ENCODE results near the gene AGGF1. TPM values are rescaled to one million over a fixed set of nuclear protein-coding genes. Genes with fewer than 3 reads are reported as not detected.
"Not testable (repeated sequence)": the region's sequence is repeated elsewhere in the genome, so short reads cannot be mapped to it uniquely, and the experiment has no call there.

AGGF1 gene, protein sequence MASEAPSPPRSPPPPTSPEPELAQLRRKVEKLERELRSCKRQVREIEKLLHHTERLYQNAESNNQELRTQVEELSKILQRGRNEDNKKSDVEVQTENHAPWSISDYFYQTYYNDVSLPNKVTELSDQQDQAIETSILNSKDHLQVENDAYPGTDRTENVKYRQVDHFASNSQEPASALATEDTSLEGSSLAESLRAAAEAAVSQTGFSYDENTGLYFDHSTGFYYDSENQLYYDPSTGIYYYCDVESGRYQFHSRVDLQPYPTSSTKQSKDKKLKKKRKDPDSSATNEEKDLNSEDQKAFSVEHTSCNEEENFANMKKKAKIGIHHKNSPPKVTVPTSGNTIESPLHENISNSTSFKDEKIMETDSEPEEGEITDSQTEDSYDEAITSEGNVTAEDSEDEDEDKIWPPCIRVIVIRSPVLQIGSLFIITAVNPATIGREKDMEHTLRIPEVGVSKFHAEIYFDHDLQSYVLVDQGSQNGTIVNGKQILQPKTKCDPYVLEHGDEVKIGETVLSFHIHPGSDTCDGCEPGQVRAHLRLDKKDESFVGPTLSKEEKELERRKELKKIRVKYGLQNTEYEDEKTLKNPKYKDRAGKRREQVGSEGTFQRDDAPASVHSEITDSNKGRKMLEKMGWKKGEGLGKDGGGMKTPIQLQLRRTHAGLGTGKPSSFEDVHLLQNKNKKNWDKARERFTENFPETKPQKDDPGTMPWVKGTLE
- total RNA-seq (2014; rRNA removed; shearing (Covaris generic)): 22.9 and 25.4 TPM in 2 replicates

DNA sequence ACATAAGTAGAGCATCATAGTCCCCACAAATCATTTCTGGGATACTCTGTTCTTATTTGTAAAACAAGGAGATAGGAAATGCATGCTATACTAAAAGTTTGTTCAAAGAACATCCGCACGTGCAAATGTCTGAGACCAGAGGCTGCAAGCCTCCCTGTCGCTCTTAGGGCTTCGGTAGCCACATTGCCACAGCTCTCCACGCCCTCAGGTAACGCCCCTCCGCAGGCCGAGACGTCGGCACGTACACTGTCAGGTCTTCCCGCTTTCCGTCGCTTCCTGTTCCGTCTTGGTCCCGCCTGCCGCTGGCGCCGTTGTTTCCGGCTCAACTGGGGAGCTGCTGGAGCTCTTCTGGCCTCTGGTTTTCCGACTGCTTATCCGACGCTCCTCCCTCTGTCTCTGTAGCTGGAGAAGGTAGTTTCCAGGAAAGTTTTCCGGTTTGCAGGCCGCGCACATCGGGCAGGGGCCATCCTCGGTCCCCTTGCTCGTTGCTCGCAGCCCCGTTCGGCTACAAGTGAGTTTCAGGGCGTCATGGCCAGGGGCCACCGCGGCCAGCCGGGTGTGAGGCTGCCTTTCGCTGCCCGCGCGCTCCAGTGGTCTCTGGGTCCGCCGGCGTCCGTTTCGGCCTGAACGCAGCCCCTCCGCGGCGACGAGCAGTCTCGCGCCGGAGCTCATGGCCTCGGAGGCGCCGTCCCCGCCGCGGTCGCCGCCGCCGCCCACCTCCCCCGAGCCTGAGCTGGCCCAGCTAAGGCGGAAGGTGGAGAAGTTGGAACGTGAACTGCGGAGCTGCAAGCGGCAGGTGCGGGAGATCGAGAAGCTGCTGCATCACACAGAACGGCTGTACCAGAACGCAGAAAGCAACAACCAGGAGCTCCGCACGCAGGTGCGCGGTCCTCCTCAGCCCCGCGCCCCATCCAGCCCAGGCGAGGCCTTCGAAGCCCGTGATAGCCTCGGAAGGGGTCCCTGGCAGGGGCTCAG is at the start of gene AGGF1:
TSS of gene AGGF1 (plus strand) at position 308 of the 975 bp plus-strand sequence. CDS start at position 671, 363 bp downstream.
- H3K4me3 ChIP-seq: peak within 1 kb of the TSS; percentile 85

DNA sequence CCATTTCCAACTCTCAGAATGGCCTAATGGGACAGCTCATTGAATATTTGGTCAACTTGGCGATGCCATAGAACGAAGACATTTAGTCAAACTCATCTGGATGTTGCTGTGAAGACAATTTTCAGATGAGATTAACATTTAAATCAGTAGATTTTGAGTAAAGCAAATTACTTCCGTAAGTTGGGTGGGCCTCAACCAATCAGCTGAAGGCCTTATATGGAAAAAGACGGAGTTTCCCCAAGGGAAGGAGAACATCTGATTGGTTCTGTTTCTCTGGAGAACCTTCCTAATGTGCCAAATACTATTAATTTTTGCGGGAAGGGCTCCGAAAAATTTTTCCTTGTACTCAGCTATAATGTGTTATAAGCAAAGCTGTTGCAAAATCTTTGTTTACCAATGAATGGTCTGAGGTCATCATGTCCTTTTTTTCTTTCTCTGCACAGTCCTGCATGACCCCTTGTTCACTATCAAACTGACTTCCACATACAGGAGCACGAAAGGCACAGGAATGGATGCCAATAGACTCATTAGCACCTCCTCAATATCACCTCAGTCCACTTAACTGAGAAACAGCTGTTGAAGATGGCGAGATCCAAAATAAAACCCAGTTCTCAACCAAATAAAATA is 49.6 kb upstream of the AGGF1 start:
- H3K4me3 ChIP-seq: no peak overlapping the region
- H3K27ac ChIP-seq: no peak overlapping the region
- no peaks in the 10 kb centered on the region for H3K9me3 ChIP-seq (replicated peaks)
- no peaks in the 10 kb centered on the region for H3K27me3 ChIP-seq
- no peak for DNase-seq
- no peaks in the 10 kb centered on the region for H3K36me3 ChIP-seq
- H3K4me1 ChIP-seq: no peaks in the 10 kb centered on the region

More for the DNA sequence above, at the start of gene AGGF1:
- Histone ChIP-seq H3K27me3 (no peaks in the 10 kb centered on the region), H3K36me3 (no peaks in the 10 kb centered on the region; the same call in 1 of the 2 replicates), H3K9me3 (replicated peaks) (peaks cover 12% of the 10 kb centered on the region), H3K4me1 (no peaks in the 10 kb centered on the region), H3K27ac (peak within 1 kb of the TSS; percentile 76)
- DNase-seq: peak; percentile 95 to 96

DNA sequence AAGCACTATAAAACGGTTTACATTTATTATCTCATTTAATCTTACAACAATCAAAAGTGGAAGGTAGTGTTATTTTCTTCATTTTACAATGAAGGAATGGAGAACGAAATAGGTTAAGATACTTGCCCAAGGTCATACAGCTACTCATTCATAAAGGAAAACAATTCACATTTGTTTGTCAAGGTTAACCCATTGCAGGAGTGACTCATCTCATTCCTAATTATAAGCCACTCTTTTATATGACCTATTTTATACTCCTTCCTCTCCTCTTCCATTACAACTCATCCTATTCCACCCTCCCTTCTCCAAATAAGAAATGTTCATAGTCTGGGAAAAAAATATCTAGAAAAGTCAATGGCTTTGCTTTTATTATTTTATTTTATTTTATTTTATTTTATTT is 47.8 kb upstream of the AGGF1 start:
- Histone ChIP-seq H3K27ac (no peak overlapping the region), H3K36me3 (no peaks in the 10 kb centered on the region), H3K4me1 (no peaks in the 10 kb centered on the region), H3K27me3 (no peaks in the 10 kb centered on the region), H3K4me3 (no peak overlapping the region), H3K9me3 (replicated peaks) (no peaks in the 10 kb centered on the region)
- DNase-seq: no peak

DNA sequence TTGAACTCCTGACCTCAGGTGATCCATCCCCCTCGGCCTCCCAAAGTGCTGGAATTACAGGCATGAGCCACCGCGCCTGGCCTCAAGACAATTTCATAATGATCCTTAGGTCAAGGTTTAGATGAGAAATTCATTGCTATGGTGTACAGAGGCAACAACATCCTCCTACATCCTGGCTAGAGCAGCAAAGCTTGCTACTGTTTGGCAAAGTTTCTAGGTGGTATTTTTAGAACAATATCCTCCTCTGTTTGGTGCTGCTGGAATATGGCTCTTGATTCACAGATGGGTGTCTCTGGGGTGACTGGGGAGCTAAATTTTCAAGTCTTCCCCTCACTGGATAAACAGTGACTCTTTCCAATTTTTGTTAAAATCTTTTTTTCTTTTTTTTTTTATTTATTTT is 46.7 kb upstream of the AGGF1 start:
- H3K9me3 ChIP-seq (replicated peaks): no peaks in the 10 kb centered on the region
- no peaks in the 10 kb centered on the region for H3K36me3 ChIP-seq
- DNase-seq: no peak

DNA sequence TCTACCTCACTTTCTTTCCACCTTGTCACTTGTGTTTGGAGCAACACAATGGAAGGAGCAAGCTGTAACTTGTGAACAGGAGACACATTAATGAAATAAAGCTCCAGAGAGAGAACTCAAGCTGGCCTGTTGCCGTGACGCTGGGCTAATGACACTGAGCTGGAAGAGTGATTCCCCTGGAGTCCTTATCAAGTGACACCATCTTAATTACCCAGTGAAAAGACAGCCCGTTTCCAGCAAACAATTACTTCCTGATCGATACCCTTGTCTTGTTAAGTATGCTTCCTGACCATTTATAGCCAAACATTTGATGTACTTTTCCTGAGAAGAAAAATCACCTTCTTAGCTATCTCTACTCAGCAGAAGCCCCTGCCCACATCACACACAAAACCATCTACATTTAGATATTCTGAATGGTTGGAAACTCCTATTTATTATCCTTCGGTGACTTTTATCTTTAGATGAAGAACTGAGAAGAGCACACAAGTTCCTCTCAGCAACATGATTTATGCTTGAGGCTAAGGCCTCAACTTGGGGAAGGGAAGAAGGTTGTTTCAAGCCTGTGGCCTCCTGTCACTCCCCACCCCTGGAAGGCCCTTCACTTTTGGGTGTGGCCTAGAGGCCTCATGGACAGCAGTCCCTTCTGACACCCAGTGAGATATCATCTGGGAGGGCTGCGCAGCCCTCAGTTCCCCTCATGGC is 43.2 kb upstream of the AGGF1 start:
- Histone ChIP-seq H3K4me3 (no peak overlapping the region), H3K27ac (no peak overlapping the region), H3K4me1 (no peaks in the 10 kb centered on the region), H3K9me3 (replicated peaks) (no peaks in the 10 kb centered on the region), H3K36me3 (no peaks in the 10 kb centered on the region), H3K27me3 (no peaks in the 10 kb centered on the region)
- DNase-seq: no peak

More for the DNA sequence above, 46.7 kb upstream of the AGGF1 start:
- no peaks in the 10 kb centered on the region for H3K27me3 ChIP-seq
- H3K4me1 ChIP-seq: no peaks in the 10 kb centered on the region
- no peak overlapping the region for H3K4me3 ChIP-seq
- no peak overlapping the region for H3K27ac ChIP-seq

DNA sequence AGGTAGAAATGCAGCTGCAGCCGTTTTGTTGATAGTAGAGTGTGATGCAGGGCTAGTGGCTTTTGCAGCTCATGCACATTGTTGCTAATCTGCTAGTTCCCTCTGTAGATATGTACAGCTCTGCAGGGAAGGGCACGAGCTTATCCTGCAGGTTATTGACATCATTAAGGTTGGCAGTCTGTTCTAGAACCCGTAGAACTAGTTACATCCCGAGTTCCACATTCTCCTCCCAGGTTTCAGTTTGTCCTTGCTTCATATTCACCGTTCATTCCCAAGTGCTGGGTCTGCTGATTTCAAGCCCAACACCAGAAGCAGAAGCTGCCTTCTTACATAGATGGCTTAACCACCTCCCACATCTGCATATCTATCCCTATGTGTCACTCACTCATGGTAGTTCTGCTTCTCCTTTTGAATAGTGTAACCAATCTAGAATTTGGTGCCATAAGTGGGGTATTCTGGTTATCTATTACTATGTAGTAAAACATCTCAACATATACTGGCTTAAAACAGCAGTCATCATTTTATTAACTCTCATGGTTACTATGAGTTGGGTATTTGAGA is 39.2 kb upstream of the AGGF1 start:
- H3K4me3 ChIP-seq: no peak overlapping the region
- no peaks in the 10 kb centered on the region for H3K36me3 ChIP-seq
- H3K27me3 ChIP-seq: no peaks in the 10 kb centered on the region
- no peaks in the 10 kb centered on the region for H3K9me3 ChIP-seq (replicated peaks)
- H3K4me1 ChIP-seq: no peaks in the 10 kb centered on the region
- no peak overlapping the region for H3K27ac ChIP-seq
- no peak for DNase-seq

DNA sequence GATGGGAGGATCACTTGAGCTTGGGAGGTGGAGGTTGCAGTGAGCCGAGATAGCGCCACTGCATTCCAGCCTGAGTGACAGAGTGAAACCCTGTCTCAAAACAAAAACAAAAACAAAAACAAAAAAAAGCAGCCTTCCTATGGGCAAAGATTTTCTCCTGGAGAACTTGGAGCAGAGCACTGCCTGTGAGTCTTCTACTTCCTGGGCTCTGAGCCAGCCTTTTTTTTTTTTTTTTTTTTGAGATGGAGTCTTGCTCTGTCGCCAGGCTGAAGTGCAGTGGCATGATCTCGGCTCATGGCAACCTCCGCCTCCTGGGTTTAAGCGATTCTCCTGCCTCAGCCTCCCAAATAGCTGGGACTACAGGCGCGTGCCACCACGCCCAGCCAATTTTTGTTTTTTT is 36.8 kb upstream of the AGGF1 start:
- not testable (repeated sequence) for H3K36me3 ChIP-seq; H3K27me3 ChIP-seq; H3K9me3 ChIP-seq (replicated peaks); H3K27ac ChIP-seq; H3K4me3 ChIP-seq; DNase-seq; H3K4me1 ChIP-seq

DNA sequence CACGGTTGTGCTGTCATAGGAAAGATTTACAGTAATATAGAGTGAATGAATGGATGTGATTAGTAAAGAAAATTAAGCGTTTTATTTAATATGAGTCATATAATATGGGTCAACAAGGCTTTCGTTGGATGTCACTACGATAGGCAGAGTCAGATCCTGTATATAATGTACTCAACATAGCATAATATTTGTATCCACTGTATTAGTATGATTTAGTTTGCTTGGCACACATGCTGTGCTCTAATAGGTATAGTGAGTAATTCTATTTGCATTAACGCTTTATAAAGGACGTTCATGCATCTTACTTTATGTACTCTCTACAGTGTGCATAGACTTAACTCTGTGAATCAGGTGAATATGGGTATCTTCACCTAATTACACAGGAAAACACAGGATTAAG is 35.9 kb upstream of the AGGF1 start:
- no peak for DNase-seq
- H3K27me3 ChIP-seq: no peaks in the 10 kb centered on the region
- no peak overlapping the region for H3K27ac ChIP-seq
- no peaks in the 10 kb centered on the region for H3K4me1 ChIP-seq
- no peaks in the 10 kb centered on the region for H3K9me3 ChIP-seq (replicated peaks)
- no peak overlapping the region for H3K4me3 ChIP-seq
- no peaks in the 10 kb centered on the region for H3K36me3 ChIP-seq

DNA sequence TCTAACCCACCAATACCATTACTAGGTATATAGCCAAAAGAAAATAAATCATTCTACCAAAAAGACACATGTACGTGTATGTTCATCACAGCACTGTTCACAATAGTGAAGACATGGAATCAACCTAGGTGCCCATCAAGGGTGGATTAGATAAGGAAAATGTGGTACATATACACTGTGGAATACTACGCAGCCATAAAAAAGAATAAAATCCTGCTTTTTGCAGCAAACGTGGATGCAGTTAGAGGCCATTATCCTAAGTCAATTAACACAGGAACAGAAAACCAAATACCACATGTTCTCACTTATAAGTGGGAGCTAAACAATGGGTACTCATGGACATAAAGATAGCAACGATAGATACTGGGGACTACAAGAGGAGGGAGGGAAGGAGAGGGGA is 32.0 kb upstream of the AGGF1 start:
- H3K27me3 ChIP-seq; H3K9me3 ChIP-seq (replicated peaks); DNase-seq; H3K36me3 ChIP-seq; H3K4me3 ChIP-seq; H3K27ac ChIP-seq; H3K4me1 ChIP-seq: not testable (repeated sequence)

DNA sequence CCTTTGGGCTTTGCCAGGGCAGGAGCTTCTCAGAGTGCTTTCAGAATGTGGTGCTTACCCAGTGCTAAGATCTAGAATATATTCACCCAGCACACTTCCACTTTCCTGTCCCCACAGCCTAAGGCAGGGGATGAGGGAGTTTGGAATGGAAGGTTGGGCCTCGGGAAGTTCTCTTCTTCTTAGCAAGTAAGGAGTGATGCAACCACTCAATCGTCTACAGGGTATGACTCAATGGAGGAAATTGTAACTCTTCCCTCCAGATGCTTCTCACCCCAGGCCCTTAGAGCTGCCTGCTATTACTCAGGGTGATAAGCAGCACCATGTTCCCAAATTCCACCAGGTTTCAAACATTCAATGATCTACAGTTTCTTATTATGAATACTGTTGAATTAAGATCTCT is 30.8 kb upstream of the AGGF1 start:
- Histone ChIP-seq H3K9me3 (replicated peaks) (no peaks in the 10 kb centered on the region), H3K27me3 (no peaks in the 10 kb centered on the region), H3K36me3 (no peaks in the 10 kb centered on the region), H3K27ac (no peak overlapping the region), H3K4me1 (no peaks in the 10 kb centered on the region), H3K4me3 (no peak overlapping the region)
- DNase-seq: no peak

DNA sequence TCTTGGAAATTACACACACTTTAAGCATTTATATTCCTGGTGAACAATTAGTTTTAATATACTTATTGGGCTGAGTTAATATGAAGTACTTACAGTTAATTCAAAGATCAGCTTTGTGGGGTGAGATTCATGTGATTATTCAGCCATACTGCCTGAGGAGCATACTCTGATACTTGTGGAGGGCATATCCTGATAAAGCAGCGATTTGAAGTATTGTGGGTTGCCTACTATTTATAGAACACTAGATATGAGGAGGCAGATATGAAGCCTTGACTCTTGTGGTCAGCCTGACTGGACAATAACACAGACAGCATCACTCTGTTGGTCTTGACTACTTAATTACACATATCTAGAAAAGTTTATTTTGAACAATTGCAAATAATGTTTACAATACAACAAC is 27.0 kb upstream of the AGGF1 start:
- no peak for DNase-seq
- Histone ChIP-seq H3K4me3 (no peak overlapping the region), H3K4me1 (no peaks in the 10 kb centered on the region), H3K27me3 (no peaks in the 10 kb centered on the region), H3K27ac (no peak overlapping the region), H3K36me3 (no peaks in the 10 kb centered on the region), H3K9me3 (replicated peaks) (no peaks in the 10 kb centered on the region)

DNA sequence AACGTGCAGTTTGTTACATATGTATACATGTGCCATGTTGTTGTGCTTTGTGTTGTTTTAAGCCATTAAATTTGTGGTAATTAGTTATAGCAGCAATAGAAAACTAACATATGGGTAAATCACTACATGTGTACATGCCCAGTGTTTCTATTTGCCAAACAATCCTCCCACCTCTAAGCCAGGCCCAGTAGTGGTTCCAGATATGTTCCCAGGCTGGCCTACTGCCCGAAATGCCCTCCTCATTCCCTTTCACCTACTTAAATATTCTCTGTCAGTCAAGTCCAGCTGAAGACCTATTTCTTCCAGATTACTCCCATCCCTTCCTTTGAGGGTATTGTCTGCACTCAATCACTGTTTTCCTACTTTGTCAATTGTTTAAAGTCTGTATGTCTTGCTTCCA is 24.1 kb upstream of the AGGF1 start:
- Histone ChIP-seq H3K9me3 (replicated peaks) (no peaks in the 10 kb centered on the region), H3K36me3 (no peaks in the 10 kb centered on the region), H3K27ac (no peak overlapping the region), H3K27me3 (no peaks in the 10 kb centered on the region), H3K4me3 (no peak overlapping the region), H3K4me1 (no peaks in the 10 kb centered on the region)
- DNase-seq: no peak

DNA sequence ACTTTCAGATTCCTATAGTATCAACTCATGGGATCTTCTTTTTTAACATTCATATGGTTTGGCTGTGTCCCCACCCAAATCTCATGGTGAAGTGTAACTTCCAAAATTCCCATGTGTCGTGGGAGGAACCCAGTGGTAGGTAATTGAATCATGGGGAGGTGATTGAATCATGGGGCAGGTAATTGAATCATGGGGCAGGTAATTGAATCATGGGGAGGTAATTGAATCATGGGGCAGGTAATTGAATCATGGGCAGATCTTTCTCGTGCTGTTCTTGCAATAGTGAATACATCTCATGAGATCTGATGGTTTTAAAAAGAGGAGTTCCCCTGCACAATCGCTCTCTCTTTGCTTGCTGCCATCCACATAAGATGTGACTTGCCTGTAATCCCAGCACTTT is 21.8 kb upstream of the AGGF1 start:
- Histone ChIP-seq H3K27ac (no peak overlapping the region), H3K4me3 (no peak overlapping the region), H3K27me3 (no peaks in the 10 kb centered on the region), H3K9me3 (replicated peaks) (no peaks in the 10 kb centered on the region), H3K4me1 (no peaks in the 10 kb centered on the region), H3K36me3 (no peaks in the 10 kb centered on the region)
- no peak for DNase-seq

DNA sequence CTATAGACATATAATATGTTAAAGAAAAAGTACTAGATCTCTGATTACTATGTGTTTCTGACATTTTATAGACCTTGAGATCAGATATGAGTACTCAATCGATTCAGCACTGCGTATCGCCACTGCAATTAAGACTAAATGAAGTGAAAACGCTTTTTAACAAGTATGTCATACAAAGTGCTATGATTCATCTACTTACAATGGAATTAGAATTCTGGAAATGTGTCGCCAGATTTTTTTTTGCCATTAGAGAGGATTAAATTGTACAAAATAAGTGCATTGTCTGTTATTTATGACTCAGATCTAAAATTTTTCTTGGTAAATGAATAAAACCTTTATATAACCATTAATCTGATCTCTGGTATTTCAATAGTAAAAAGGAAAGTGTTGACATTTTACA is 20.0 kb upstream of the AGGF1 start:
- Histone ChIP-seq H3K36me3 (no peaks in the 10 kb centered on the region), H3K9me3 (replicated peaks) (no peaks in the 10 kb centered on the region), H3K4me3 (no peak overlapping the region), H3K27me3 (no peaks in the 10 kb centered on the region), H3K27ac (no peak overlapping the region), H3K4me1 (no peaks in the 10 kb centered on the region)
- DNase-seq: no peak
